NCI-H128 (cell line): ENCODE measurements around the gene BMPR1B.

Experiments used
- DNase-seq: peaks from one replicate; lab custom pipeline; 2025; ENCODE audit not compliant: unreplicated experiment; lab: John Stamatoyannopoulos, UW

BMPR1B gene

DNA sequence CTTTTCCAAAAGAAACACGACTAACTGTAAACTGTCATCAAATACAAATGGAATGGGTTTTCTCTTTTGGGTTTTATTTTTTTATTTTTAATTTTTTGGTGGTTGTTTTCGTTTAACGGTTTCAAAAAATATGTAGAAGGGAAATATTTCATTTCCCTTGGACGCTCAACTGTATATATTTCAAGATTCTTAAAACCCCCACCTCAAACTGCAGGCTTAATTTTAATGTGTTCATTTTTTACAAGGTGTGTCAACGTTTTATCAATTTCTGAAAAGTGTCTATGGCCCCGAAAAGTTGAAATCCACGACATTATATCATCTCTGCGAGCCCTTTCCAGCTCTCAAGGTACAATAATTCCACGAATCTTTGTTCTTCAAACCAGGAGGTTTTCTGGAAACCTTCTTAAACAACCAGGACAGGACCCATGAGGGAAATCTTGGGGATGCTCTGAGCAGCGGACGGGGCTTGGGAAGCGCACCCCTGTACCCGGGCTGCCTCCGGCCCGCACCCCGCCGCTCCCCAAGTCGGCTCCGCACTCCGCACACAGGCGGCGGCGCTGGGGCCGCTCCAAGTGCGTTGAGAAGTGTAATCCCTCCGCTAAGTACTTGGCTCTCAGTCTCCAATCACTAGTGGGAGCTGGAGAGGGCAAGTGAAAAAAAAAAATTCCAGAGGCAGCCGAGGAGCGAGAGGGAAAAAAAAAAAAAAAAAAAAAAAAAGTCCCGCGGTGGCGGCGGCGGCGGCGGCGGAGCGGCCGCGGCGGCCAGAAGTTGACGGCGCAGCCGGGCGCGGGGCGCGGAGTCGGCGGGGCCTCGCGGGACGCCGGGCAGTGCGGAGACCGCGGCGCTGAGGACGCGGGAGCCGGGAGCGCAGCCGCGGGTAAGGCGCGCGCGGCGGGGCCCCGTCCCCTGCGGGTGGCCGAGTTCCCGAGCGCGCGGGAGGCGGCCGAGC lies at the start of gene BMPR1B:
TSS of gene BMPR1B (plus strand) at position 764 of the 949 bp plus-strand sequence. CDS start 346,470 bp downstream, outside the sequence.
- DNase-seq = no peak

DNA sequence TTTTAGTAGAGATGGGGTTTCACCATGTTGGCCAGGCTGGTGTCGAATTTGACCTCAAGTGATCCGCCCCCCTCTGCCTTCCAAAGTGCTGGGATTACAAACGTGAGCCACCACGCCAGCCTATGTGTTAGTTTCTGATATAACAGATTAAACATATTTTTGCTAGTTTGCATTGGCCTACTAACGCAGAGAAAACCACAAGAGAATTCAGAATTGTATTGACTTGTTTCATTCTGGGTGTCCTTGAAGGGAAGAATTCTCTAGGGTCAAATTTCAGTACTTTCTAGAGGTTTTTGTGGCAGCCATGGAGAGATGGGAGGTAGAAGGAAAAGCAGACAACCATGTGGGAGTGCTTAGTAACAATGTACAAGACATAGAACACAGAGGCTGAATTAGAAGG lies 46.1 kb upstream of the BMPR1B start:
- no peak for DNase-seq

- no peak for DNase-seq
Measured at GRCh38 chr4:94714365-94715160, 43.2 kb upstream of the BMPR1B start.

- DNase-seq = no peak
Measured at GRCh38 chr4:94715726-94716125, 42.0 kb upstream of the BMPR1B start.

GRCh38 chr4:94721310-94721709 lies 36.4 kb upstream of the BMPR1B start:
- no peak for DNase-seq

- no peak for DNase-seq
Measured at GRCh38 chr4:94722270-94722669, 35.5 kb upstream of the BMPR1B start.

DNA sequence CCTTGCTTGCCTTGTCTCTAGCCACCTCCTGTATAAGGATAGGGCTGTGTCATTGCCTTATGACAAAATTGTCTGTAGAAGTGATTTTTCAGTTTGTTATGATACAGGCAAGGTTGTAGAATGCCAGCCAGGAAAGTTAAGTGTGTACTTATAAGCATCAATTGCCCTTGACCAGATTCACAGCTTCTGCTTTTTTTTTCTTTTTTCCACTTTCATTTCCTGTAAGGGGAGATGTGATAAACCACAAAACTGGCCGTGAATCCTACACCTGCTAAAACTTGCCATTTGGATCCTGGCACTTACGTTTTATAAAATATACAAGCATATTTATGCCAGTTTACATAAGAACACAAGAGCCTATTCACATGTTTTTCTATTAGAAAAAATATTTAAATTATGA lies 35.0 kb upstream of the BMPR1B start:
- no peak for DNase-seq

GRCh38 chr4:94724016-94724790 lies 33.6 kb upstream of the BMPR1B start:
- no peak for DNase-seq

DNA sequence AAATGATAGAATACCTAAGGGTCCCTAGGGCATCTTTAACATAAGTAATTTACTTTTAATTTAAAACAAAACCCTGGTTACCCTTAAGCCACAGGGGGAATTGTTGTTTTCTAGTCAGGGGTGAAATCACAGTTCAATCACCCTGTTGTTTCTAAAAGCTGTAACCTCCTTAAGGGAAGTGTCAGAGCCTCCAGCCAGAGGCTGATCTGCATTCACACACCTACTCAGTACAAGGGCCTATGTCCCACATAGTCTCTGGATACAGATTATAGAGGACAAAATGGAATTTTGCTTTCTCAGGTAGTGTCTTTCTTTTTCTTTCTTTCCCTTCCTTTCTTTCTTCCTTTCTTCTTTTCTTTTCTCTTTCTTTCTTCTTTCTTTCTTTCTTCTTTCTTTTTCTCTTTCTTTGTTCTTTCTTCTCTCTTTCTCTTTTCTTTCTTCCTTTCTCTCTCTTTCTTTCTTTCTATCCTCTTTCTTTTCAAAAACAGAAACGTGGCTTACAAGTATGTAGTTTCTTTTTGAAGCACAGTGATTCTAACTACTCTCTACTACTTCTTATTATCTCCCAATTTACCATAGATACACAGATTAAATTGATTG lies 31.1 kb upstream of the BMPR1B start:
- no peak for DNase-seq

DNA sequence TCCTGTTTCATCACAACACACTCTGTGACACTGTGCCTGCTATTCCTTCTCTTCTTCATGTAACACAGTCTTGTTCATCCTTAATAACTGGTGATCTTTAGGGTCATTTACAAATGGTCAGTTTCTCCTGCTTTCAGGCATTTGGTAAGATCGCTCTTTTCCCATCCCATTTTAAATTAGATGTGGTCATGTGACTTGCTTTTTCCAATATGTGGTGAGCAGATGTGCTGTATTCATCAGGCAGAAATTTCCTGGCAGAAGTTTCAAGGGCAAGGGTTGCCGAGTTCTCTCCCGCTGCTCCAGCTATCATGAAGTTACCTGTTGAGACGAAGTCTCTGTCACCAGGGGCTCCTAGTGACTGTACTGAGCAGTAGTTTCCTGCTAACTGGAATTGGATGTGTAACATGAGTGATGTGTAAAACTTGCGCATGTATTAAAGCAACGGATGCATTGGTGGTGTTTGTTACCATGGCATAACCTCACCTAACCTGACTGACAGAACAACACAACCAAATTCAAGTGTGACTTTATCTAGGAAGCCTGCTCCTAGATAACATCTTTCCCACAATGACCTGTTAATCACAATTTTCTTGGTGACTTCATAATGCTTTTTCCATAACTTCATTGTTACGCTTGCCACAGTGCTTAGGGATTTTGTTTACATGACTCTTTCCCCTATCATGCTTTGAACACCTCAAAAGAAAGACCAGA lies 29.5 kb upstream of the BMPR1B start:
- no peak for DNase-seq

DNA sequence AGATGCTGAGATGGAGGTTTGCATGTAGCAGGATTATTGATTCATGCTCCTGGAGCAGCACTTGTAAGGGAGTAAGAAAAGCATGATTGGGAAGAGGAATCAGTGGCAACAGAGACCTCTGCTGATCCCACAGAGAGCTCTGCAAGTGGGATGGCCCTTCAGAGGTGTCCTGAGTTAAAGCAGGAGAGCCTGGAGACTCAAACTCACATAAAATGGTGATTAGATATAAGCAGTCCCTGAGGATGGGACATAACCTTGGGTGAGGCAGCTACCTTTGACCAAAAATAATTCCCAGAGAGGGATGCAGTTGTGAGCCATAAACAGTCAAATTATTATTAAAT lies 25.4 kb upstream of the BMPR1B start:
- no peak for DNase-seq

DNA sequence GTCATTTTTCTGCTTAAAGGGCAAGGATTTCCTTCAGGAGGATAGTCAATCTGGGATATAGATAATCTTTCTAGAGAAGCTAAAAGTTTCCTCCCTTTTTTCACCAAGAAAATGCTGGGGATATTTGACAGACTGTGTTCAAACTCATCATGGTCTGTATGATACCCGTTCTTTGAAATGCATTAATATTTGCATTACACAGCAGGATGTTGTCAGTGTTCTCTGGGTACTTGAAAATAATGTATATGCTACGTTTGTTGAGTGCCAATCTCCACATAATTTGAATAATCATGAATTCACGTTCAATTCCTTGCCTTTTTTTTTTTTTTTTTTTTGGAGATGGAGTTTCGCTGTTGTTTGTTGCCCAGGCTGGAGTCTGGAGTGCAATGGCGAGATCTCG lies 18.0 kb upstream of the BMPR1B start:
- no peak for DNase-seq

- DNase-seq = no peak
Measured at GRCh38 chr4:94741304-94741703, 16.5 kb upstream of the BMPR1B start.

GRCh38 chr4:94743838-94744237 lies 13.9 kb upstream of the BMPR1B start:
- no peak for DNase-seq

GRCh38 chr4:94744850-94745249 lies 12.9 kb upstream of the BMPR1B start:
- DNase-seq = no peak

GRCh38 chr4:94746746-94747145 lies 11.0 kb upstream of the BMPR1B start:
- DNase-seq = no peak

DNA sequence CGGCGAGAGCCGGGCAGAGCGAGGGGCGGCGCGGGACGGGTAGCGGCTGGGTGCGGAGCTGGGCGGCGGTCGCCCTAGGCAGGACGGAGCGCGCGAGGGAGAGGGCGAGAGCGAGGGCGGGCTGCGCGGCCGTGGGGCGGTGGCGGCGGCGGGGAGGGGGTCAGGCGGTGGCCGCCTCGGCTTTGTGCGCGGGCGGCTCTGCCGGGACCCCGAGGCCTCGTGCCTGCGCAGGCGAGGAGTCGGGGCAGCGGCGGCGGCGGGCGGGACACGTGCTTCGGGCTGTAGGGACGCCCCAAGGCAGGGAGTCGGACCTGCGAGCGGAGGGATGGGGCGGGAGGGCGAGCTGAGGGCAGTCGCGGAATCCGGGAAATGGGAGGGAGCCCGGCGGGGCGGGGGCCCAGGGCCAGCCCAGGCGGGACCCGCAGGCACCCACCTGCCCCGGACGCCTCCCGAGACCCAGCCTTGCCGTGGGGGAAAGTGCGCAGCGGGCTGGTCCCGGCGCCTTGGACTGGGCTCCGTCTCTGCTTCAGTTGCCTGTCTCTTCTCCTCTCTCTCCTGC lies 465 bp downstream of the BMPR1B start:
- DNase-seq = no peak

- no peak for DNase-seq
Measured at GRCh38 chr4:94758700-94759399, 1.1 kb downstream of the BMPR1B start.

DNA sequence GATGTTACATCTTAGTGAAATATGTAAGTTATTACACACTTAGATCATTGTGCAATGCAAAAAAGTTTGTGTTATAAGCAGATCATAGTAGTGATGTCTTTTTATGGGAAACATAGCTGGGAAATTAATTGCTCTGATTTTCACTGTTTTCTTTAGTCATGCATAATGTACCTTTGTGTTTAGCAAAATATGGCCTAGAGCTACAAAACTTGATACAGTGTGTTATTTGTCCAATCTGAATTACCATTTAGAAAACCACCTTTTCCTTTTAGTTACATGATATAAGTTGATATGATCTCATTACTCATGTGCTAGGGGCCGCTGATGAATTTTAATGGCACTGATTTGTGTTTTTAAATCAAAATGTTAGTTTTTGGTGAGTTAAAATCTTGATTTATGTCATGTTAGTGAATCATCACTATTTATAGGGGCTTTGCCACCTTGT lies 2.0 kb downstream of the BMPR1B start:
- no peak for DNase-seq
